ENCODE results near the gene MS4A6E.
"Not testable (repeated sequence)": the region's sequence is repeated elsewhere in the genome, so short reads cannot be mapped to it uniquely, and the experiment has no call there.

MS4A6E gene

GRCh38 chr11:60338053-60338452, 11.0 kb downstream of the MS4A6E start:
- DNase-seq: no peak

DNA sequence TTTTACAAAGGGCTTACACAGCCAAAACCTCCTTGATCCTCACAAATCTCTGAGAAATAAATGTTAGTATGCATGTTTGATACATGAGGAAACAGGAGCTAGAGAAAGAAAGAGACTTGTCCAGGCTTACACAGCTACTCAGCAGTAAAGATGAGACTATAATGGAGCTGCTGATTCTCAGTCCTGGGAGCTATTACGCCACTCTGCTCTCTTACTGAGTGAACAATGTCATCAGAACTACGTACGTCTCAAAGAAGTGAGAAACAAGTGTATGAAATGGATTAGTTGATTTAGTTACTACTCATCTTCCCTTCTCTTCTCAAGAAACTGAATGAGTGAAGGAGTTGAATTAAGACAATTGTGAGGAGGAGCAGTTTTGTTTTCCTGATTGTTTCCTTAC, 12.3 kb downstream of the MS4A6E start:
- no peak for DNase-seq

GRCh38 chr11:60343094-60343704, 16.1 kb downstream of the MS4A6E start:
- peak; percentile 12 for DNase-seq

DNA sequence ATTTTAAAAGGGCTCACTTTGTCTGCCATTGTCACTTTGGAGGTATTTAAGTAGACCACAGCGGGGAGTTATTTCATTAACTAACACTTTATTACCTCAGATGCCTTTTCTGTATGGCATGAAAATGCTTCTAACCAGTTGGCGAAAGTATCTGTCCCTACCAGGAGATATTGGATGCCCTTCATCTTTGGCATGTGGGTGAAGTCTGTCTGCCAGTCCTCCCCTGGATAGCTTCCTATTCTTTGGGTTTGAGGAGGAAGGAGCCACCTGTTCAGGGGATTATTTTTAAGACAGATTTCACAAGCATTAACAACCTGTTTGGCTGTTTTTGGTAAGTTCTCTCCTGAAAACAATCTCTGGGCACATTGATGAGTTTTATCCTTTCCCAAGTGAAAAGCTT, 17.1 kb downstream of the MS4A6E start:
- no peak for DNase-seq

- peak; percentile 13 for DNase-seq
Measured at GRCh38 chr11:60345489-60345888, 18.4 kb downstream of the MS4A6E start.

DNA sequence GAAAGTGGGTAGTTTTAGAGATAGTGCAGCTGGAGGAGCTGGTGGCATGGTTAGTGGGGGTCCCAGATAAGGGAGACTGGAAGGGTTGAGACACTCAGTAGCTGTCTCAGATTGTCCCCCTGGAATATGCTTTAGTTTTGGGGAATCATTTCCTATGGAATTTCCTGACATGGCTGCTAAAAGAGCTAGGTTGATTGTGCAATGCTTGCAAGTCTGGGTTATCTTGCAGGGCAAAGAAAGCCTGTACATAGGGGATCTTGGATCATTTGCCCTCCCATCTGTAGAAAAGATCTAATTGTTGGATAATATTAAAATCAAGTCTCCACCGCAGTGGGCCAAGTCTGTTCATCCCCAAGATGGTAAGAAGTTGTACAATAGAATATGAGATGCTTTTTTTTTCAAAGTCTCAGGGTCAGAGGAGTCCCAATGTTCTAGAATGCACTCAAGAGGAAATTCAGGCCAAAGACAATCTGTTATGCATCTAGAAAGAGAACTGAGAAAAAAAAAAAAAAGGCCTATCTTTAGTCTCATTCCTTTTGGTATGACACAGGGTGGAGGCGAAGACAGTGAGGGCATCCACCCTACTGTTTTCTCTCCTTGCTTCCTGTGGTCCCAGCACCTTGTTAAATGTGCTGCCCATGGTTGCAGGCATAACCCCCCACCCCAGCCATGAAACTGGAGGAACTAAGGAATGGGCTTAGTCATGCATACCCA, 20.2 kb downstream of the MS4A6E start:
- no peak for DNase-seq

DNA sequence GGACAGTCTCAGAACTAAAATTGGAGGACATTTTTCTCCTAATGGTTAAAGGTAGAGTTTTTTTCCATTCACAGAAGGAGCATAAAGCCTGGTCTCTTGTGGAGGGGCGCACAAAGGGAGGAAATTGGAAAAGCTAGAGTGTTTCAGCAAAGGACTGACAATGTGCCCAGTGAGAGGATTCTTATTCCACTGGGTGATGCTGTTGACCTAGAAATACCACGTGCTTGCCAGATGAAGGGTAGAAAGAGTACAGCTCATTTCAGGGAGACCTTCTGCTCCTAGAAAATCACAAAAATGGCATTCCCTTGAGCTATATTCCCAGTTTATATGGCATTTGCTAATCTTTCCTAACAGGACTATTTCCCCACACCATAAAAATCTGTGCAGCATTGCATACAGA, 21.1 kb downstream of the MS4A6E start:
- DNase-seq: no peak

DNA sequence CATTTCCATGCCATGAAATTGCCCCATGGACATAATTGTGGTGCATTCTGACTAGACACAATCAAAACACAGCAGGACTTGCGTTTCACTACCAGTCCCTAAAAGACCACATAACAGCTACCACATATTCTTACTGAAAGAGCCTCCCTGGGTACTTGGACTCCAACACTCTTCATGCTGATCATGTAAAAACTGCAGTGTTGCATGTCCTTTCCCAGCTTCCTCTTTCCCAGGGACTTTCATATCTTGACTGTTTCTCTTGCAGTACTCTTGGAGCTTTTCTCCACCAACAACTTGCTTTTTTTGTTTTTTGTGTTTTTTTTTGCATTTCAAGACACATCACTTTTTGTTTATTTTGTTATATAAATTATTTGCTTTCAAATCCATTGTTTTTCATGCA, 22.9 kb downstream of the MS4A6E start:
- no peak for DNase-seq

- DNase-seq: no peak
Measured at GRCh38 chr11:60357771-60358170, 30.7 kb downstream of the MS4A6E start.

DNA sequence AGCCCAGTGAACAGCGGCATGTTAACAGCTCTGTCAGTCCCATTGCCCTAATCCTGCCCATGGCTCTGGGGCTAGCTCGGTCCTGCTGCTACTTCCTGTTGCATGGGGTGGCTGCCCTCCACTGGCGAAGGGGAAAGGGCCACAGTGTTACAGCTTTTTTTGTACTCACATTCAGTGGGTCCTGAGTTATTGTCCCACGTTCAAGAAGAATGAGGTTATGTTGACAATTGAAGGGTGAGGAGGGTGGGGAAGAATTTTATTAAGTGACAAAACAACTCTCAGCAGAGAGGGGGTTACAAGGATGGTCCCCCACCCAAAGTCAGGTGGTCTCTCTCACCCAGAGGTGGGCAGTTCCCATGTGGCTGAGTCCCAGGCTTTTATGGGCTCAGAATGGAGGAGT, 33.6 kb downstream of the MS4A6E start:
- DNase-seq: no peak

- no peak for DNase-seq
Measured at GRCh38 chr11:60362241-60362640, 35.2 kb downstream of the MS4A6E start.

GRCh38 chr11:60363542-60364470, 36.8 kb downstream of the MS4A6E start:
- peak; percentile 67 for DNase-seq

- not testable (repeated sequence) for DNase-seq
Measured at GRCh38 chr11:60366262-60366904, 39.3 kb downstream of the MS4A6E start.

- no peak for DNase-seq
Measured at GRCh38 chr11:60367009-60367408, 40.0 kb downstream of the MS4A6E start.

DNA sequence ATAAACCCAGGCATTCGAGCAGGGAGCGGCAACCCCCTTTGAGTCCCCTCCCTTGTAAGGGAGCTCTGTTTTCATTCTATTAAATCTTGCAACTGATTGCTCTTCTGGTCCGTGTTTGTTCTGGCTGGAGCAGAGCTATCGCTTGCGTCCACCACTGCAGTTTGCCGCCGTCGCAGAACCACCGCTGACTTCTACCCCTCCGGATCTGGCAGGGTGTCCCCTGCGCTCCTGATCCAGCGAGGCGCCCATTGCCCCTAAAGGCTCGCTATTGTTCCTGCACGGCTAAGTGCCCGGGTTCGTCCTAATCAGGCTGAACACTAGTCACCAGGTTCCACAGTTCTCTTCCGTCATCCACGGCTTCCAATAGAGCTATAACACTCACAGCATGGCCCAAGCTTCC, 40.8 kb downstream of the MS4A6E start:
- DNase-seq: no peak

GRCh38 chr11:60370252-60370810, 43.3 kb downstream of the MS4A6E start:
- DNase-seq: no peak

DNA sequence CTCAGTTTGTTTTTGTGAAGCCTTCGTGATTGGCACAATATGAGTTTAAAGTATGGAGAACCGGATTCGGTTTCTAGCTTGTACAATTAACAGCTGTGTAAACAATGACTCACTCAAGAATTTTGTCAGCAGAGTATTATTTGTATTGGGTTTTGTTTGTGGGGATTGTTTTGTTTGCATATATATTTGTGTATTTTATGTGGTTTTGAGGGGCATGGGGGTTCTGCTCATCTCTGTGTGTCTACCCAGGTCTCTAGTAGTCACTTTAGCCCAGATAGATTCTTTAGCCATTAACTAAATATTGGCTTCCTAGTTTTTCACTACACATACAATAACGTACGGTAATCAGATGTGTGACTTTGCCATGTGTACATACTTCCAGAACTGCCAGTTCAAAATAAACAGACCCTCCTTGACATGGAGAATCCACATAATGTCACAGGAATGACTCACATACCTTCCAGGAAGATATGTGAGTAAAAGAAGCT, 43.8 kb downstream of the MS4A6E start:
- DNase-seq: peak; percentile 88

DNA sequence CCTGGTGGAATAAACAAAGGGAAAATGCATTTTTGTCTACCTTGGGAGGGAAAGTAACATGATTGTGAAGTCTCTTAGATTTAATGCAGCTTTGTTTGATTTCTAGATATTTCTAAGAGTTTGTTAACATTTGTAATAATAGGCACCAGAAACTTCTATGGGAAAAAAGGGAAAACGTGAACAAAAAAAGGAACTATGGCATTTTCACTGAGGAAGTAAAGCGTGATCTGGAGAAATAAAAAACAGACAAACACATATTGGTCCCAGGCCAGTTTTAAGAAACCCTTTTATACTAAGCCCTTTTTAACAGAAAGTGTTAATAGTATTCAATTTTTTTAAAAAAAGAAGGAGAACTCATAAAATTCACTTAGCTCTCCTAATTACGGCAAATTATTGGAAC, 44.3 kb downstream of the MS4A6E start:
- no peak for DNase-seq

- DNase-seq: no peak
Measured at GRCh38 chr11:60371854-60372253, 44.8 kb downstream of the MS4A6E start.

- no peak for DNase-seq
Measured at GRCh38 chr11:60372767-60373166, 45.7 kb downstream of the MS4A6E start.

DNA sequence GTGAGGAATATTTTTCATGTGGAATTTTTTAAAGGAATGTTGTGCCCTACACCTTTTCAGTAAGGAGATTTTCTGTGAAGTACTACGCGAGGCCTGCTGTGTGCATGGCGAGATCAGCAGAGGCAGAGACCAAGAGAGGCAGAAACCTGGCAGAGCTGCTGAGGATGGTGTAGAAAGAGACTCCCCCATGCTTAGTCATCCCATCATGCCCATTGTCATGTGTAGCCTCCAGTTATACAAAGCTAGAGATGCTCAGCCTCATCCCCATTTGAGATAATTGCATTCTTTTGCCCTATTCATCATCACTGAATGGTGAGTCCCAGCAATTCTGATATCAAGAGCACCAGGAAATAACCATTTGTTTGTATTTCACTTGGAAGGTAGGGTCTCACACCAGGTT, 48.3 kb downstream of the MS4A6E start:
- DNase-seq: no peak

GRCh38 chr11:60376601-60377000, 49.5 kb downstream of the MS4A6E start:
- no peak for DNase-seq
